GM19372 (cell line): Measurements from ENCODE around the gene PFKP.
"Not testable (repeated sequence)": the region's sequence is repeated elsewhere in the genome, so short reads cannot be mapped to it uniquely, and the experiment has no call there.

ENCODE experiments used
- ATAC-seq: cut with Tn5 transposase; IDR thresholded peaks from one replicate; pipeline ENCODE4 v1.9.1; 2021; ENCODE audit warnings: mild to moderate bottlenecking, low read depth, moderate library complexity; ENCODE audit not compliant: unreplicated experiment

Gene PFKP

DNA sequence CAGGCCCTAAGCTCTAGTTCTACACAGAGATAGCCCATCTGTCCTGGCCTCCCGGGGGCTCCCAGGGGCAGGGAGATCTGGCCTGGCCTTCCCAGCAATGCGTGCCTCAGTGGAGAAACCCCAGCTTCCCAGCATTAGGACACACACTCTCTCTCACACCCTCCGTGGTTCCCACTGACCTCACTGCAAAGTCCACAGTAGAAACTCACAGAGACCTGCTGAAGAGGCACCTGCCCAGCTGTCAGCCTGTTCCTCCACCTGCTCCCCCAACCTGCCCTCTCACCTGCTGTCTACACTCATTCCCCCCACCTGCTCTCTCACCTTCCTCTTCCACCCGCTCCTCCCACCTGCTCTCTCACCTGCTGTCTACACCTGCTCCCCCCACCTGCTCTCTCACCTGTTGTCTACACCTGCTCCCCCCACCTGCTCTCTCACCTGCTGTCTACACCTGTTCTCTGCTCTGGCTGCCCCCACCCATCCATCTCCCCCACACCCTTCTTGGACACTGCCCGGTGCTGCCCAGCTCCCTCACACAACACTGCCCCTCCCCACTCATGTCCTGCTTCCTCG is 21.1 kb upstream of the PFKP start:
- no peak for ATAC-seq

DNA sequence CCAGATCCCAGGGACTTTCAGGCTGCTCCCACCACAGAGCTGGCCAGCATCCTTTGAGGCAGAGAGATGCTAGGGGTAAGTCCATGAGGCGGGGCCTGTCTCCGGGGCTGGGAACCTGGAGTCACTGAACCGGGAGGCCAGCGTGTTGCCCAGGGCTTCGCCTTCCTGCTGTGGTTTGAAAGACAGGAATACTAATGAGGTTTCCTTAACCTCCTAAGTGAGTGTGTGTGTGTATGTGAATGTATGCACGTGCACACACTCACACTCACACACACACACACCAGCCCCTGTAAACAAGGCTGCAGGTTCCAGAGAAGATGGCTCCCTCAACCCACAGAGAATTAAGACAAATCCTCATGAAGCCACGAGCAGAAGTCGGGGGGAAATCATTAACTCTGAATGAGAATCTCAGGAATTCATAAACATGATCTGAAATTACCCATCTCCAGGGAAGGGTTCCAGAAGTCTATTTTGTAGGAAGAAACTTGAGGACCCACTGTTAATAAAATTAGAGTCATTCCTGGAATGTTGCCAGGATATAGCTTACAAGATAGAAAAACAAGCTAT is 20.3 kb upstream of the PFKP start:
- ATAC-seq: no peak

DNA sequence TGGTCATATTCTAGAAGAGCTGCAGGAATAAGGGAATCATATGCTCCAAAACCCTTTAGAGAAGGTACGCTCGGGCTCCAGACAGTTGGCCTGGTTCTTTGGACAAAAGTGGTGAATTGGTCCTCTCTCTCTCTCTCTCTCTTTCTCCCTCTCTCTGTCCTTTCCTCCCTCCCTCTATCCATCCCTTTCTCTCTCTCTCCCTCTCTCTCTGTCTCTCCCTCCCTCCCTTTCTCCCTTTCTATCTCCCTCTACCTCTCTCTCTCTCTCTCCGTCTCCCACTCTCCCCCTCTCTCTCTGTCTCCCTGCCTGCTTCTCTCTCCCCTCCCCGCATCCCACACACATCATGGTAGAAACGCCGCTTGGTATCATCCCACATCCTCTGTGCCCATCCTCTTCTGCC is 19.8 kb upstream of the PFKP start:
- no peak for ATAC-seq

DNA sequence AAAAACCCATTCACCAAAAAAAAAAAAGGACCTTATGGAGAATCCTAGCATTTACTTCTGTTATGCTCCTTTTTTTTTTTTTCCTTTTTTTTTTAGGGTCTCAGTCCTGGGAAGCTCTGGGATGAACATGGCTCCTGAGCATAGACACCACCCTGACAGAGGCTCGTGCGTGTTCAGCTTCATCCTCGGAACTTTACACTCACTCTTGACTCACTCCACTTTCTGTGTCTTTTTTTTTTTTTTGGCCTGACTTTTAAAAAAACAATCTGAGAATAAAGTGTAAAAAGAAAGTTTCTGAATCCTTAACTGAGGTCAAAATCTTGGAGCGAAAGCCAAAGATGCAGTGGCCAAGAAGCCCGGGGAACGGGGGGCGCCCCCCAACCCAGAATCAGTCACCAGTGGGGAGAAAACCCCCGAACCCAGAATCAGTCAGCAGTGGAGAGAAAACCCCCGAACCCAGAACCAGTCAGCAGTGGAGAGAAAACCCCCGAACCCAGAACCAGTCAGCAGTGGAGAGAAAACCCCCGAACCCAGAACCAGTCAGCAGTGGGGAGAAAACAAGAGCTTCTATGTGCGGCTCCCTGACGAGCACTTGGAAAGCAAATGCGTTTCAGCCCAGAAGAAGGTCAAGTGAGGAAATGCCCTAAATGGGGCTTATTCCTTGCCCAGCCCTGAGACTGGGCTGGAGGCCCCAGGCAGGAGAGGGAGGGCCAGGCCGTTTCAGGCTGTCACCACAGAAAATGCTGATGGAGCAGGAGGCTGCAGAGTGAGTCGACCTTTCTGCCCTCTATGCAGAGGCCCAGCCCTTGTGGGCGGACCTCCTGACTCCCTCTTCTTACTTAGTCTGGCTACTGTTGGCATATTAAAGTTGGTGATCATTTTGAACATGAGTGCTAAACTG is 19.0 kb upstream of the PFKP start:
- ATAC-seq: no peak

DNA sequence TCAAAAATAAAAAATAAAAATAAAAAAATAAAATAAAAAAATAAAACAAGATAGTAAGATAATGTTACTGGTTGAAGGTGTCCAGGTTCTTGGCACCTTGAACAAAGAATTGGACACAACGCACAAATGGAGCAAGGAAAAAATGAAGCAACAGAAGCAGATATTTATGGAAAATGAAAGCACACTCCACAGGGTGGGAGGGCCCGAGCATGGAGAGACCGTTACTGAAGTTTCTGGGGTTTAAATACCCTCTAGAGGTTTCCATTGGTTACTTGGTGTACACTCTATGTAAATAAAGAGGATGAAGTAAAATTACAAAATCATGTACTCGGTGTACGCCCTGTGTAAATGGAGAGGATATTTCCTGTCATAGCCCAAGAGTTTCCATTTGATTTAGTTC is 15.7 kb upstream of the PFKP start:
- ATAC-seq: no peak

DNA sequence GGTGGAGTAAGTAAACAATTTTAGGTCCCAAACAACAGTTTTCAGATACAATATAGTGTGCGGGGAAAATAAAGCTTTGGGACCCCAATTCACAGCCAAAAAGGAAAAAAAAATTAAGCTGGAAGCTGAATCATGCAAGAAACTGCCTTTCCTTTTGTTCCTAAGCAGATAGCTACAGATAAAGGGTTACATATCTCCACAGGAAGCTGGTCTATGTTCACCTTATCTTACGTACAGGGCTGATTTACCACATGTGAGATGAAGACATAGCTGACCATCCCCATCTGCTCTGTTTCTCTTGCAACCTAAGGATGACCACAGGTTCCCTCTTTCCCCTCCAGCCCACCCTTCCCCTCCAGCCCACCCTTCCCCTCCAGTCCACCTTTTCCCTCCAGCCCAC is 14.2 kb upstream of the PFKP start:
- ATAC-seq: no peak

DNA sequence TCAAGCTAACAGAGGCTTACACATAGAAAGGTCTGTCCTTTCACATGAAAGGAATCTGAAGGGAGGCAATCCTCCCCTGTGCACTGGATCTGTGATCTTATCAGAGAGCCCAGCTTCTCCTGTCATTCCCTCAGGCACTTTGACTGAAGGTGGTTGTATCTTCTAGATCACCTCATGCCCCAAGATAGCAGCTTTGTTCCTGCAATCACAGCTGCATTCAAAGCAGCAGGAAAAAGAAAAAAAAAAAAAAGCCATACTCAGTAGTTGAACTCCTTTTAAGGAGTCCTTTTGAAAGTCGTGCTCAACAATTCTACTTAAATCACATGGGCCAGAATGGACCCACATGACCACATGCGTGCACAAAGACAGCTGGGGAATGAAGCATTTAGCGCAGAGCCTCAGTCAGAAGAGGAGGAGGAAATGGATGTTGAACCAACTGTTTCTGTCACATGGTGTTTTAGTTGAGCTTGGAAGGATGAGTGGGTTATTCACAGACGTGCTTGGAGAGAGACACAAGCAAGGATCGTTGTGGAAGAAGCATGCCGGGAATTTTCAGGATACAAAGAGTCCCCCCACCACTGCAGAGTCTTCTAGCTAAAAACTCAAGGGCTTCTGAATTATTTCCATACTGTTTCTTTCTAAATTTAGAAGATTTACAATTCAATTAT is 13.0 kb upstream of the PFKP start:
- ATAC-seq: no peak

DNA sequence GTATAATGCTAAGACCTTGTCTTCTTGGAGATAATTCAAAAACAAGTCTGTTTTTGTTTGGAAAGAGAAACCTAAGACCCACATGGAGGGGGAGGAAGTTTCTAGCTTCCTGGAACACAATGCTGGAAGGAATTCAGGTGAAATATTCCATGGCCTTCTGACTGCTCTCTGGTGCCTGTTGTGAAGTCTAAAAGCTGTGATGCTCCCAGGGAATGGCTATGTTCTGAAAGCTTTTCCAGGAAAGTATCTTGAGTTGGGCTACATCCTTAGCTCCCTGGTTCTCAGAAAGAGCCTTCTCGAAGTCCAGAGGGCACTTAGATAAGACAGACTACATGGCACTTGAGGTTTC is 12.5 kb upstream of the PFKP start:
- ATAC-seq: no peak

DNA sequence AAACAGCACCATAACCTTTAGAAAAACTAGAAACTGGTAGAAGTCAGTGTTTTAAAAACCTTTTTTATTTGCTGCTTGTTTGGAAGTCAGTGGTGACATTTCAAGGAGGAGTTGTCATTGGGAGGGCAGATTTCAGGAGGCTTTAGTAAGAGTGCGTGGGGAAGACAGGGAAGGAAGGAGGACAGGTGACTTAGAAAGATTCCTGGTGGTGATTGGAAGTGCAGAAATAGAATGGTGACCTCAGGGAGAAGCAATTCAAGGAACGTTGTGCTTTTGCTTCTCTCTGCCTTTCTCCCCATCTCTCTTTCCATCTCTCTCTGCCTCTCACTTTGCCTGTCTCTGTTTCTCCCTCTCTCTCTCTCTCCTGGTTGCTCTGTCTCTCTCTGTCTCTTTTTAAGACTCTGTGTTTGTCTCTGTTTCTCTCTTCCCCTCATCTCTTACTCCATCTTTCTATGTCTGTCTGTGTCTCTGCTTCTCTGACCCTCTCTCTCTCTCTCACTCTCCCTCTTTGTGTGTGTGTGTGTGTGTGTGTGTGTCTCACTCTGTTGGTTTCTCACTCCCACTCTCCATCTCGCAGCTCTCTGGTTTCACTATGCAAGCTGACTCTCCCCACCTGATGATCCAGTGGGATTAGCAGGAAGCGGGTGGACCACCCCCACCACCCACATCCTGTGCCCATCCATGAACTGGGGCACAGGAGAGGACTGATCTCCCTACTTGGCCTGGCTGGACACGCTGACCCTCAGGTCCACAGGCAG is 10.9 kb upstream of the PFKP start:
- ATAC-seq: no peak

DNA sequence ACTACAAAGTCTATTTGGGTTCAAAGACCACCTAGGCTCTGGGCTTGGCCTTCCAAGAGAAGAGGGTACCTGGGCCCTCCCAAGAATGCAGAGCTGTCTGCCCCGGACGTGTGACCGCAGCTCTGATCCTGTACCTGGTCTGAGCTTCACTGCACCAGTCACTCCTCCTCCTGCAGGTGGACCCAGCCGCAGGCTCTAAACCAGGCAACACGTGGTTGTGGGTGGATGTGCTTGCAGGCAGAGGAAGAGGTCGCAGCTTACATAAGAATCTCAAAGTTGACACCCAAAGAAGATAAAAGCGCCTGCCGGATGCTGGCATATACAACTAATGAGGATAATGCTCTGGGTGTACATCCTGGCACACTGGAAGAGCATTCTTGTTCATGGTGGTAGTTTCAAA is 9.4 kb upstream of the PFKP start:
- ATAC-seq: no peak

DNA sequence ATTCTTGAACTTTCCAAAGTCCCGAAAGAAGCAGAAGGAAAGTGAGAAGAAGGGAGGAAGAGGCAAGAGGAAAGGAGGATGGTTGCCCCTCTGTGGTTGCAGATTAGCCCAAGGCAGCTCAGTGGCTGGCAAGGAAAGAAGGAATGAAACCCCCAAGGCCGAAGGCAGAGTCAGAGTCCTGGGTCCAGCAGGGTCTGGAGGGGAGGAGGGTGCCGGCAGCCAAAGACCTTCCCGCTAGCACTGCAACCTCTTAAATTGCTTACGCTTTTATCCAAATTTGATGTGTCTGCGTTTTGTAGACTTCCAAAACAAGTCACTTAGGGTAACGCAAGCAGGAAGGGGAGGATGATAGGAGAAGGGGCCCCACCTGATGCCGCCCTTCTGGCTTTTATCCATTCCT is 7.4 kb upstream of the PFKP start:
- no peak for ATAC-seq

DNA sequence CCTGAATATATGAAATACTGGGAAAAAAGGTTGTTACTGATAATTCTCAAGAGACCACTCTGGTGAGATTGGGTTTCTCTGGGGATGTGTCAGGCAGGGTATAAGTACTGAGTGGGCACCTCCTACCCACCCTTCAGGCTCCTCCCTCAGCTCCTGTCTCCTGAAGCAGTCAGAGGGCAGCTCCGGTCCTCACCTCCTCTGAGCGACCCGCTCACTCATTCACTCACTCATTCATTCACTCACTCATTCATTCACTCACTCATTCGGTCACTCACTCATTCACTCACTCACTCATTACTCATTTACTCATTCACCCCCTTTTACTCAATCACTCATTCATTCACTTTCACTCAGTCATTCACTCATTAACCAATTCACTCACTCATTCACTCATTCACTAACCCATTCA is 6.9 kb upstream of the PFKP start:
- ATAC-seq: no peak

DNA sequence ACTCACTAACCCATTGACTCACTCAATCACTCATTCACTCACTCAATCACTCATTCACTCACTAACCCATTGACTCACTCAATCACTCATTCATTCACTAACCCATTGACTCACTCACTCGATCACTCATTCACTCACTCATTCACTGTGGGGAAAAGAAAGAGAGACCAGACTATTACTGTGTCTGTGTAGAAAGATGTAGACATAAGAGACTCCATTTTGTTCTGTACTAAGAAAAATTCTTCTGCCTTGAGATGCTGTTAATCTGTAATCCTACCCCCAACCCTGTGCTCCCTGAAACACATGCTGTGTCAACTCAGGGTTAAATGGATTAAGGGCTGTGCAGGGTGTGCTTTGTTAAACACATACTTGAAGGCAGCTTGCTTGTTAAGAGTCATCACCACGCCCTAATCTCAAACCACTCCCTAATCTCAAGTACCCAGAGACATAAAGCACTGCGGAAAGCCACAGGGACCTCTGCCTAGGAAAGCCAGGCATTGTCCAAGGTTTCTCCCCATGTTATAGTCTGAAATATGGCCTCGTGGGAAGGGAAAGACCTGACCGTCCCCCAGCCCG is 5.9 kb upstream of the PFKP start:
- ATAC-seq: not testable (repeated sequence)

DNA sequence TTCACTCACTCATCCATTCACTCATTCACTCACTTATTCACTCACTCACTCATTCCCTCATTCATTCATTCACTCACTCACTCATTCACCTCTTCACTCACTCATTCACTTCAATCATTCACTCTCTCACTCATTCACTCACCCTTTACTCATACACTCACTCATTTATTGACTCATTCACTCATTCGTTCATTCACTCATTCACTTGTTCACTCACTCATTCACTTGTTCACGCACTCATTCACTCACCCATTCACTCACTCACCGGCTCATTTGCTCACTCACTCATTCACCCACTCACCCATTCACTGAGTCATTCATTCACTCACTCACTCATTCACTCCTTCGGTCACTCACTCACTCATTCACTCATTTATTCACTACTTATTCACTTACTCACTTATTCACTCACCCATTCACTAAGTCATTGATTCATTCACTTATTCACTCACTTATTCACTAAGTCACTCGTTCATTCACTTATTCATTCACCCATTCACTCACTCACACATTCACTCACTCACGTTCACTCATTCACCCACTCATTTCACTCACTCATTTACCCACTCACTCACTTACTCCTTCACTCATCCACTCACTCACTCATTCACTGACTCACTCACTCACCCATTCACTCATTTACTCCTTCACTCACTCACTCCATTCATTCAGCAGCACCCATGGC is 4.7 kb upstream of the PFKP start:
- no peak for ATAC-seq

DNA sequence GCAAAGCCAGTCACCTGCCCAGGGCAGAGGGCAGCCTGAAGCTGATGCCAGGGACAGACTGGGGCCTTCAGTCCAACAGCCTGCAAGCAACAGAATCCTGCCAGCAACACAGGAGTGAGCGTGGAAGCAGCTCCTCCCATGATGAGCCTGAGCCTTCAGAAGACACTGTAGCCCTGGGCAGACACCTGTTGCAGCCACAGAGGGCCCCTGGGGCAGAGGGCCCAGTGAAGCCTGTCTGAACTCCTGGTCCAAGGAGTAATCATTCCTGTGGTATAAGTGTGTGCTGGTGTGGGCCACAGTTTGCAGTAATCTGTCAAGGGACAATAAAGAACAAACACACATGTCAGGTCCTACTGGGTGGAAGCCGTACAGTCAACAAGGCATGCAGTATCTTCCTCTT is 2.9 kb upstream of the PFKP start:
- no peak for ATAC-seq

DNA sequence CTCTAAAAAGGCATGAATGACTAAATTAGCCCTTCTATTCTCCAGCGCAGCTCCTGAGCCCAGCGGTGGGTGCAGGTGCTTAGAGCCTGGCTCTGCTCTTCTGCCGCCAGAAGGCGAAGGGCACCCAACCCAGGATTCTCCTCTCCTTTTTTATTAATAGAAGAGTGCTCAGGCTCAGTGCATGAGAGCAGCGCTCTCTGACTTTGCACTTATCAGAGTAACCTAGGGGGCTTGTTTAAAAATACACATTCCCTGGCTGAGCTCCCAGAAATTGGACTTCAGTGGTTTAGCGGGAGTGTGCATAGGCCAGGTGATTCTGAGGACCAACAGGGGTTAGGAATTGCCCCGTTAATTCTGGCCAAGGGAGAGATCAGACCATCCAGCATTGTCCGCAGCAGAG is 1.7 kb upstream of the PFKP start:
- ATAC-seq: no peak

DNA sequence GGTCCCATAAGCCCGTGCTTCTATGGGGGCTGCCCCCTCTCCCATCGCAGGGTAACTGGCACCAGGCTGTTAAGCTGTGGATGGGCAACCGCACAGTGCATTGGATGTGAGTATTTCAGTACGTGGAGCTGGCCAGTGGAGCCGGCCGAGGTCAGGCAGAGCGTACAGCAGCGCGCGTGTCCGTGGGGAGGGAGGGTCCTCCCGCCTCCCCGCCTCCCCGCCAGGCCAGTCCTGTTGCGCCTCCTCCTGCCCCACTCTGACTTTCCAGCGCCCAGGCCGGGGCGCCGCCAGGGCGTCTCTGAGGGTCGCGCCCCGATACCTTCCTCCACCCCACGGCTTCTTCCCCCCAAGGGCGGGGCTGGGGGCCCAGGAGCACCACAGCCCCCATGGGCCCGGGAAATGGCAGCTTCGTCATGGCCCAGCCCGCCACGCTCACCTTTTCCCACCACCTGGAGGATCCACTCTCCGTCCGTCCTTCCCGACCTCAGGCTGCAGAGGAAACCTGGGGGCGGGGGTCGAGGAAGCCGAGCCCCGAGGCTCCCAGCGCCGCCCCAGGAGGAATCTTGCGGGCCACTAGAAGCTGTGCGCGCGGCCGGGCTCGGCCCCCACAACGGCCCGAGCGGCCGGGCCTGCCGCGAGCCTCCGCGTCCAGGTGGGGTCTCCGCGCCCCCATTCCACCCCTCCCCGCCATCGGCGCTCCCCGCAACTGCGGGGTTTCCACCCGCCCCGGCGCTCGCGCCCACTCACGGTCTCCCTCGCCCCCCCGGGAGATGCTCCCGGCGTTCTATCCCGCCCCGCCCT is 831 bp upstream of the PFKP start:
- no peak for ATAC-seq

DNA sequence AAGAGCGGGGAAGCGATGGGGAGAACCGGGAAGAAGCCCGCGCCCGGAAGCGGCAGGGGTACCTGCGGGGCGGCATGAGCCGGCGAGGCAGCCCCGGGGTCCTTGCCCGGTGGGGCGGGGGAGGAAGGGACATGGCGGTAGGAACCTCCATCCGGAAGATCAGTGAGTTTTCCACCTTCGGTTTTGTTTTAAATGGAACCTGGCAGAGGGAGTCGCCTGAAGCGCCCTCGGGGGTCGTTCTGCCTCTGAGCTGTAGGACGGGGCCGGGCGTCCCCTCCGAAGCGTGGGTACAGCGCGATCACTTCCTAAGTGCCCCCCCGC is 471 bp downstream of the PFKP start:
- peak; percentile 10 for ATAC-seq
